MM.1S (cell line): ENCODE measurements around the gene ADAMTS19.

ENCODE experiments used
- CTCF ChIP-seq: fragments of 300-600 bp; sonication (generic); IDR thresholded peaks from 2 replicates; pipeline ENCODE4 v1.5.1; 2016; ENCODE audit warnings: antibody characterized with exemption, low read length, mixed read lengths
- EZH2 ChIP-seq: fragments of 300-600 bp; sonication (generic); optimal IDR thresholded peaks from 2 replicates; pipeline ENCODE3; 2017; ENCODE audit warnings: low read depth, mild to moderate bottlenecking, antibody characterized with exemption, low read length, mixed read lengths
- EZH2phosphoT487 ChIP-seq: fragments of 300-600 bp; sonication (generic); IDR thresholded peaks from 2 replicates; pipeline ENCODE4 v1.6.1; 2018; ENCODE audit warnings: antibody characterized with exemption, low read length

- TF ChIP-seq CTCF = no peak
- TF ChIP-seq EZH2 = no peak
- no peak for TF ChIP-seq EZH2phosphoT487
Observed at GRCh38 chr5:129477532-129477931, 17.4 kb downstream of the ADAMTS19 start.
